IPS-20b (cell line): ENCODE measurements around the gene ZFTA.
A peak's percentile ranks its signal among the peaks of the same experiment; 100 is the strongest.

ENCODE experiments used
- H3K27ac ChIP-seq: one replicate; pipeline ENCODE4 v1.5.1; 2013; ENCODE audit warnings: low read length
- H3K27me3 ChIP-seq: 2 replicates; pipeline ENCODE4 v1.6.1; 2013; ENCODE audit warnings: mild to moderate bottlenecking, low read length, inconsistent platforms; ENCODE audit not compliant: insufficient read depth
- H3K36me3 ChIP-seq: 2 replicates; pipeline ENCODE4 v1.6.1; 2013; ENCODE audit warnings: low read depth, mild to moderate bottlenecking, inconsistent platforms, low read length, moderate library complexity; ENCODE audit not compliant: insufficient read depth
- H3K4me1 ChIP-seq: 2 replicates; pipeline ENCODE4 v1.6.1; 2013; ENCODE audit warnings: mild to moderate bottlenecking, control low read depth, inconsistent platforms, low read length, moderate library complexity; ENCODE audit not compliant: insufficient read depth
- H3K4me3 ChIP-seq: 2 replicates; pipeline ENCODE4 v1.5.1; 2013; ENCODE audit warnings: mild to moderate bottlenecking, low read length, inconsistent platforms
- H3K9ac ChIP-seq: 2 replicates; pipeline ENCODE4 v1.6.1; 2013; ENCODE audit warnings: low read depth, mild to moderate bottlenecking, inconsistent platforms, low read length, moderate library complexity
- H3K9me3 ChIP-seq: 2 replicates; pipeline ENCODE4 v1.6.1; 2013; ENCODE audit warnings: mild to moderate bottlenecking, low read depth, low read length, inconsistent platforms; ENCODE audit not compliant: insufficient read depth

ZFTA gene

GRCh38 chr11:63770763-63771162, 2.2 kb upstream of the ZFTA start:
- Histone ChIP-seq H3K36me3 (peaks cover 9% of the 10 kb centered on the region; the same call in 1 of the 2 replicates), H3K9me3 (no peaks in the 10 kb centered on the region), H3K4me1 (peaks cover 15% of the 10 kb centered on the region), H3K27ac (no peak overlapping the region), H3K27me3 (peaks cover 30% of the 10 kb centered on the region), H3K9ac (no peak overlapping the region), H3K4me3 (no peak overlapping the region)

- Histone ChIP-seq H3K9ac (peak overlapping the region; percentile 51; the same call in 1 of the 2 replicates), H3K27me3 (peaks cover 30% of the 10 kb centered on the region), H3K27ac (no peak overlapping the region), H3K36me3 (peaks cover 13% of the 10 kb centered on the region; the same call in 1 of the 2 replicates), H3K4me3 (peak overlapping the region; percentile 63), H3K4me1 (peaks cover 19% of the 10 kb centered on the region), H3K9me3 (no peaks in the 10 kb centered on the region)
Measured at GRCh38 chr11:63769714-63770455, 1.3 kb upstream of the ZFTA start.

DNA sequence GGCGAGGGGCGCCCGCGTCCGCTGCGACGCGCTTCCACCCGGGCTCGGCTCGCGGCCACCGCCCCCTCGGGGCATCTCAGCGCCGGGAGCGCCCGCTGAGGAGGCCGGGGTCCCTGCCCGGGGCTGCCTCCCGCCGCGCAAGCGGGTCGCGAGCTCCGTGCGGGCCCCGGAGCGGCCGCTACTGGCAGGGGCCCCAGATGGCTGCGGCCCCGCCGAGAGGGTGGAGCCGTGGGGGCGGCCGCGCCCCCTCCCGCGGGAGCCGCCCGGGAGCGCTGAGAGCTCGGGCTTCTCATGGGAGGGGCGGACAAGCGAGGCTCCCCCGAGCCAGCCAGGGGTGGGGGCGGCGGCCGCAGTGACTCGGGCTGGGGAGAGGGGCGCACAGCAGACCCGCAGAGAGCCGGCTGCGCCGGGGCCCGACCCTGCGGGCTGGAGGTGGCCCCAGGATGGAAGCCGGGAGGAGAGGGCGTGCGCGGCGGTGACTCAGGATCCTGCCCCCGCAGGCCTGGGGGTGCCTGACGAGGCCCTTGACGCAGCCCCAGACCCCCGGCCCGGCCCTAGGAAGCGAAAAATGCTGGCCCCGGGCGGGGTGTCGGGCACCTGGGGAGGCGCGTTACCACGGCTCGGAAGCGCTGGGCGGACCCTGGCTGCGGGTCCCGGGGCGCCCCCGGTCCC, 603 bp upstream of the ZFTA start:
- H3K36me3 ChIP-seq = peaks cover 13% of the 10 kb centered on the region; the same call in 1 of the 2 replicates
- peak overlapping the region; percentile 37 for H3K9ac ChIP-seq
- H3K4me1 ChIP-seq = peaks cover 25% of the 10 kb centered on the region
- peaks cover 30% of the 10 kb centered on the region for H3K27me3 ChIP-seq
- no peaks in the 10 kb centered on the region for H3K9me3 ChIP-seq
- peak overlapping the region; percentile 63; the same call in 1 of the 2 replicates for H3K4me3 ChIP-seq
- no peak overlapping the region for H3K27ac ChIP-seq

DNA sequence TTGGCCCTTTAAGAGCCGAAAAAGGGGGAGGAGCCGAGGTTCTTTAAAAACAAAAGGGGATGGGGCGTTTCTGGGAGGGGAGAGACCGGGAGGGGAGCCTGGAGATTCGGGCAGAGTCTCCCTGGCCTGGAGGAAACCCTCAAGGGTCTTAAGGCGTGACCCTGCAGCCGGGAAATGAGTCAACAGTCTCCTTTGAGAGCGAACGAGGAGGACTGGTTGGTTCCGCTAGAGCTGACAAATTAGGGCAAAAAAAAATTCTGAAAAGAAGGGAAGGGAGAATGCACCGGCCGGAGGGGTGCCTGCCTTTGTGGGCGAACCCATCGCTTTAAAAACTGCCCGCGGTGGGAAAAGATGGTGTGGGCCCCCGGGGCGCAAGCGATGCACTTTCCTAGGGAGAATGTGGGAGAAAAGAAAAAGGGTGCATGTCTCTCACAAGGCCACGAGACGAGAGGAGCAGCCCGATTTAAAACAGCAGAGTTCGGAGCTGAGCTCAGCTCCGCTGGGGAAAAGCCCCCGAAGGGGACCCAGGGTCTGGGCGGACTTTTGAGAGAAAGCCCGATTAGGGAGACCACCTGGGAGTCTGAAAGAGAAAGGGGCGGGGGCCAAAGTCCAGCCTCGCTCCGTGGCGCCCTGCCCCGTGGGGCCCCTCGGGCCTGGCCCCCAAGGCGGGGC, 874 bp downstream of the ZFTA start:
- H3K4me3 ChIP-seq = peak overlapping the region; percentile 92
- H3K36me3 ChIP-seq = peaks cover 13% of the 10 kb centered on the region; the same call in 1 of the 2 replicates
- H3K9me3 ChIP-seq = no peaks in the 10 kb centered on the region
- H3K9ac ChIP-seq = peak overlapping the region; percentile 94
- H3K27me3 ChIP-seq = peaks cover 25% of the 10 kb centered on the region
- peak overlapping the region; percentile 70 for H3K27ac ChIP-seq
- peaks cover 25% of the 10 kb centered on the region for H3K4me1 ChIP-seq

DNA sequence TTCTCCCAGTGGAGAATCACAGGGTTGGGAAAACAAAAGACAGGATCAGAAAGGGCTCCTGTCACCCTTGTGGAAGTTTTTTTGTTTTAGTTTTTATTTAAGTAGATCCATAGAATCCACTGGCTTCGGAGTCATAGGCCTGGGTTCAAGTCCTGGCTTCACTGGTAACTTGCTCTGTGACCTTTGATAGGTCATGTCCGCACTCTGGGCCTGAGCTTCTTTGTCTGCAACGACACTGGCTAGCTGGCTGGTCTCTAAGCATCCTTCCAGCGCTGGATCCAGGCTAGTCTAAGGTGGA, 1.4 kb downstream of the ZFTA start:
- H3K27ac ChIP-seq = no peak overlapping the region
- H3K9ac ChIP-seq = peak overlapping the region; percentile 94; the same call in 1 of the 2 replicates
- peaks cover 25% of the 10 kb centered on the region for H3K4me1 ChIP-seq
- peaks cover 25% of the 10 kb centered on the region for H3K27me3 ChIP-seq
- H3K9me3 ChIP-seq = no peaks in the 10 kb centered on the region
- H3K36me3 ChIP-seq = peaks cover 13% of the 10 kb centered on the region; the same call in 1 of the 2 replicates
- peak overlapping the region; percentile 92 for H3K4me3 ChIP-seq

DNA sequence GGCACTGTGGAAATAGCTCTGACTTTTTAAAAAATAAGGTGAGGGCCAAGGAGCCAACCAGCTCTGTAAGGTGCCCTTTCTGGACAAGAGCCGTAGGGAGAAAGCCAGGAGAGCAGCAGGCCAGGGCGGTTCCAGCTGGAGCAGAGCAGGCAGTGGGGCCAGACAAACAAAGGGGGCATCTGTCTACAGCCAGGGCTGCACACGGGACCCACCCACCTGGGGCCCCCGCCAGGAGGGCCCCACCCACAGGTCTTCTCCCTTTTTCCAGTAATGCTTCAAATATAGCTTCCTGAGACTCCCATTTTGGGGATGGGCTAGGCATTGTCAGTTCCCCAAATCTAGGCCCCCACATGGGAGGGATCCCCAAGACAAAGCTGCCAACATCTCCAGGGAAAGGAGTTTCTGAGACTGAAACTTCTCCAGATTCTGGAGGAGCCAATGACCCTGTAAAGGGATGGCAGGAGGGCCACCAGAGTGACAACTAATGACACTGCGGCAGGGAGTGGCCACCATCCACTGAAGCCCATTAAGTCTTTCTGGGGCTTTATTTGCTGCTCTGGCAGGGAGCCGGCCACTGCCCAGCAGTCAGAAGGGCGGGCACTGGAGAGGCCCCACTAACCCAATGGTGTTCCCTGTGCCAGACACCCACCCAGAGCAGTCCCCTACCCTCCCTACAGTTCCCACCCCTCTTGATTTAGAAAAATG, 1.9 kb downstream of the ZFTA start:
- Histone ChIP-seq H3K36me3 (peaks cover 13% of the 10 kb centered on the region; the same call in 1 of the 2 replicates), H3K4me1 (peaks cover 27% of the 10 kb centered on the region), H3K4me3 (peak overlapping the region; percentile 92), H3K9me3 (no peaks in the 10 kb centered on the region), H3K9ac (peak overlapping the region; percentile 94; the same call in 1 of the 2 replicates), H3K27me3 (peaks cover 25% of the 10 kb centered on the region), H3K27ac (no peak overlapping the region)

GRCh38 chr11:63765688-63766241, 2.8 kb downstream of the ZFTA start:
- H3K4me1 ChIP-seq = peaks cover 34% of the 10 kb centered on the region
- peaks cover 13% of the 10 kb centered on the region; the same call in 1 of the 2 replicates for H3K36me3 ChIP-seq
- no peak overlapping the region for H3K27ac ChIP-seq
- peaks cover 16% of the 10 kb centered on the region for H3K27me3 ChIP-seq
- H3K4me3 ChIP-seq = 0 out of 2 replicates have a peak overlapping the region, but pooled peaks have one; percentile 25
- no peaks in the 10 kb centered on the region for H3K9me3 ChIP-seq
- H3K9ac ChIP-seq = no peak overlapping the region

DNA sequence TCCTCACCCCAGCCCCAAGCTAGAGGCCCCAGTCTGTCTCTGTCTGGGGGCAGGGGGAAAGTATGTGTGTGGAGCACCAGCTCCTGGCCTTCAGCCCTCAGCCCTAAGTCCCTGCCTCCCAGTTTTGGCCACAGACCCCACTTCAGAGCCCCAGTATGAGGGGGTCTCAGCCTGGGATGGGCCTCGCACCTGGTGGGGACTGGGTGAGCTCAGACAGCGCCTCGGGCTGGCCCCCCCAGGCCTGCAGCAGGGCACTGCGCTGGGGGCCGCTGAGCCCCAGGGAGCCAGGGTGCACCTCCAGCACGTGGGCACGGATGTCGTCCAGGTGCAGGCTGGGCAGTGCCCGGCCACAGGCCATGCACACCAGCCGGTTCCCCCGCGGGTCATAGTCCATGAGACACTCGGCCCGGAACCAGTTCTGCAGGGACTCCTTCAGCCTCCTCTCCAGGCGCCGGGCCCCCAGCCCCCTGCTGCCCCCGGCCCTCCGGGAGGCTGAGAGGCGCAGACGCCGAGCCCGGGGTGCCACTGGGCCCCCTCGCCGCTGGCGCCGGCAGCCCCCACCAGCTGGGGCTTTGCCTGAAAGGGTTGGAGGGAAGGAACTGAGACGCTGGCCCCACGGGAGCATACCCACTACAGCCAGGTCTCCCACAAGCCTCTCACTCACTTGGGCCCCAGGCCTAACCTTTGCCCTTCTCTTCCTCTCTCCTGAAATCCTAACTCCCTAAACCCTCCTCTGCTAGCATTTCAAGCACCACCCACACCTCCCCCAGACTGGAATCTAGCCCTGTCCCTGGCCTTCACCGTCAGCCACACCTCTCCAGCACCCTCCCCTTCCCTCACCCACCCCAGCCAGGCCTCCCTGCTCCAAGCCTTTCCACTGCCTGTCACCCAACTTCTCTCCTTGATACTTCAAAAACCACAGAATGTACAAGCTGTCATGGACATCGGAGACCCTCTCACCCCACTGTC, 3.6 kb downstream of the ZFTA start:
- H3K27me3 ChIP-seq = peaks cover 8% of the 10 kb centered on the region
- H3K36me3 ChIP-seq = peaks cover 18% of the 10 kb centered on the region
- H3K9me3 ChIP-seq = no peaks in the 10 kb centered on the region
- no peak overlapping the region for H3K27ac ChIP-seq
- H3K9ac ChIP-seq = peak overlapping the region; percentile 26; the same call in 1 of the 2 replicates
- peaks cover 40% of the 10 kb centered on the region for H3K4me1 ChIP-seq
- H3K4me3 ChIP-seq = peak overlapping the region; percentile 91; the same call in 1 of the 2 replicates

DNA sequence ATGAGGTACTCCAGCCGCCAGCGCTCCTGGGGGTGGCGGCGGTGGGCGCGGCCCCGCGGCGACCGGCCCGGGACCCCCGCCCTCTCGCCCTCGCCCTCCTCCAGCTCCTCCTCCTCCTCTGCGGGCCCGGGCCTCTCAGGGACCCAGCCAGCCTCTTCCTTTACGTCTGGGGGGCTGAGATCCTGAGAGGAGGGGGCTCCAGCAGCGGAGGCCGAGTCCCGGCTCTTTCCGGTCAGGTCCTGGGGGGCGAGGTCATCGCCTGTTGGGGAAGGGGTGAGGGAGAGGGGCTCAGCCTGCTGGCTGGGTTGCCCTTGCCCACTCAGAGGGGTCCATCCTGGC, 4.3 kb downstream of the ZFTA start:
- peaks cover 43% of the 10 kb centered on the region for H3K4me1 ChIP-seq
- no peaks in the 10 kb centered on the region for H3K9me3 ChIP-seq
- H3K9ac ChIP-seq = peak overlapping the region; percentile 26; the same call in 1 of the 2 replicates
- peaks cover 1% of the 10 kb centered on the region; the same call in 1 of the 2 replicates for H3K27me3 ChIP-seq
- H3K4me3 ChIP-seq = peak overlapping the region; percentile 91; the same call in 1 of the 2 replicates
- no peak overlapping the region for H3K27ac ChIP-seq
- H3K36me3 ChIP-seq = peaks cover 24% of the 10 kb centered on the region
